Stimulated activated CD4-positive, alpha-beta T cell treated with anti-CD3 and anti-CD28 coated beads, Interleukin-1b, Interleukin-23, amount 100 ng/mL, for 48 hours (primary cell): Measurements from ENCODE around the gene CCDC60.

ENCODE experiments used
- DNase-seq: peaks from one replicate; pipeline ENCODE4 v3.0.0-alpha.2; 2020

Gene CCDC60

GRCh38 chr12:119456824-119457223 is 122.3 kb downstream of the CCDC60 start:
- DNase-seq, result no peak

GRCh38 chr12:119457271-119457670 is 122.7 kb downstream of the CCDC60 start:
- no peak for DNase-seq

DNA sequence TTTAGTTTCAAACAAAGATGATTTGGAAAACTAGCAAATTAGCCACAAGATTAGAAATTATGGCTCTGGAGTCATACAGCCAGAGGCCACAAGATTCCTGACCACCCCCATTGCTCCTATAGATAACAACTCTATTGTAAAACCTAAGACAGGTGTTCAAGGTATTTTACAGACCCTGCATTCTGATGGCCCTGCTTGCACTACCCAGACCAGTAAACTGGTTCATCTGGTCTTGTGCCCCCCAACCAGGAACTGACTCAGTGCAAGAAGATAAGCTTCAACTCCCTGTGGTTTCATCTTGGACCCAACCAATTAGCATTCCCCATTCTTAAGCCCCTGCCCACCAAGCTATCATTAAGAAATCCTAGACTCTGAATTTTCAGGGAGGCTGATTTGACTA is 125.0 kb downstream of the CCDC60 start:
- no peak for DNase-seq

- DNase-seq, result no peak
These were observed 126.3 kb downstream of the CCDC60 start for GRCh38 chr12:119460876-119461275.

DNA sequence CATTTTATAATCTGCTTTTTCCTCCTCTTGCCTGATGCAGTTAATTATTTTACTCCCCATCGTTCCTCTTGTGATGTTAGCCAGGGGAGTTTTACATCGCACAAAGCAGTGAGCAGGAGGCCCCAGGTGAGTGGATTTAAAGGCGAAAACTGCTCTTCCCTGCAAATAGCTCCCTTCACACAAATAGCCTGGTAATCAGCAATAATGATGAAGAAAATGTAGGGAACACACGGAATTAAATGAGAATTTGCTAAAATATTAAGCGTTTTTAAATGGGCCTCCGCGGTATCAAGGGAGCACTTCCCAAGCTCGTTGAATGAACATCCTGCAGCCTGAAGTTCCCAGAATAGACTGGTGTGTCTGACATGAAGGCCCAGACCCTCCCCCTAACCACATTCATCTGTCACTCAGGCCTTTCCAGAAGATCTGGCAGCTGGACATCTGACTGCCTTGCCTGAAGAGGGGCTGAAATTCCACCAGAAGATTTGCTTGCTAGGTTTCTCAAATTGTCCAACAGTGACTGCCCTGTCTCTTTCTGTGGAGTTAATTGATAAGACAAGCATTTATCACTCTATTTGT is 127.2 kb downstream of the CCDC60 start:
- DNase-seq, result no peak

DNA sequence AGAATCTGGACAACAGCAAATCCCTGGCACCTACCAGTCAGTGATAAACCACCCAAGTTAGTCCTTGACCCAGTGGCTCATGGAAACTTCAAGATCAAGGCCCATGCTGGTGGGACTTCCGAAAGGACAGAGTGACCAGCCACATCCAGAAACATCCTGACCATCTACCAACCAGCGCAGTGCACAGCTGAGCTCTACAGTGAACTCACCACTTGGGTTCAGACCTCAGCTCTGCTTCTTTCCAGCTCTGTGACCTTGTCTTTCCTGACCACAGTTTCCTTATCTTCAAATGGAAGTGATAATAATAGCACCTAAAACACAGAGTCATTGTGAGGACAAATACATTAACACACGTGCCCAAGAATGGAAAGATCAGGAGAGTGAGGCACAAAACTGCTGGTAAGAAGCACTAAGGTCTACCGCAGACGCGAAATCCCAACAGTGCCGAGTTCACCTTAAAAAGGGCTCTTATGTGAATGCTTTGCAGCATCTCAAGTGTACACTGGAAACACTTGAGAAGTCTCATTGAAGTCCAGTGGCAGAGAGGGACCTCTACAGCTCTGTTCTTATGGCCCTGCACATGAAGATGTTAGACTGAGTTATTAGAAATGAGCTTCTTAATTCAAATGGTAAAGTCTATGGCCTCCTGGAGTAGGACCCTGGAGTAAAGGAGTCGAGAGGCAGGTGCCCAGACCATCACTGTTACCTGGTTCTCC is 128.8 kb downstream of the CCDC60 start:
- DNase-seq, result no peak

GRCh38 chr12:119468296-119468695 is 133.8 kb downstream of the CCDC60 start:
- no peak for DNase-seq

DNA sequence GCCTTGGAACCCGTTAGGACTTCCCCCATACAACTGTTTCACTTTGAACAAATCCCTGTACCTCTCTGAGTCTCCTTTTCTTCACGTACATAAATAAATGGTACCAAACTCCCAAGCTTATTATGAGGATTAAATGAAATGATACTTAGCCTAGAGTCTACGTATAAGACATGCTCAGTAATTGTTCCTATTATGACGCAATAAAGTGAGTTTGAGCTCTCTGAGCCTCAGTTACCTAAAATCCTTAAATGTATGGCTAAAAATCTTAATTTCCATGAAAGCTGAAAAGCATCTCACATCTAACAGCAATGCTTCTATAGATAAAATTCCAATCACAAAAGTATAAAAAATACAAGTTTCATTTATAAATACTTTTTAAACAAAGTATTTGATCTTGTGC is 141.1 kb downstream of the CCDC60 start:
- no peak for DNase-seq

- no peak for DNase-seq
These were observed 142.4 kb downstream of the CCDC60 start for GRCh38 chr12:119476951-119477350.

GRCh38 chr12:119479121-119479561 is 144.6 kb downstream of the CCDC60 start:
- DNase-seq, result no peak

GRCh38 chr12:119480551-119480950 is 146.0 kb downstream of the CCDC60 start:
- no peak for DNase-seq

GRCh38 chr12:119486599-119487154 is 152.1 kb downstream of the CCDC60 start:
- DNase-seq, result no peak

DNA sequence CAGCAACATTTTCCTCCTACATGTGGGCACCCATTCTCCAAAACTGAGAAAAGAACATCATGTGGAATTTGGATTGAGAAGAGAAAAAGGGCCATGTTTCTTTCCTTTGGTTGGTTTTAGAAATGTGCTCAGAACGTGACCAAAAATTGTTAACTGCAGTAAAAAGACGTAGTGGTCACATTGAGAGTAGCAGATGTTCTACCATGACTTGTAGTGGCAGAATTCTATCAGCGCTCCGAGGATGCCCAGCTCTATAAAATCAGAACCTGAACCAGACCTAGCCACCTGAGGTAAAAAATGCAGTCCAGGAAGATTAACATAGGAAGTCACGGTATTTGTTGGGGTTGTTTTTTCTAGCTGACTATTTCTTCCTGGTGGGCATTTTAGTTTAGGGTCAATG is 157.3 kb downstream of the CCDC60 start:
- DNase-seq, result no peak

DNA sequence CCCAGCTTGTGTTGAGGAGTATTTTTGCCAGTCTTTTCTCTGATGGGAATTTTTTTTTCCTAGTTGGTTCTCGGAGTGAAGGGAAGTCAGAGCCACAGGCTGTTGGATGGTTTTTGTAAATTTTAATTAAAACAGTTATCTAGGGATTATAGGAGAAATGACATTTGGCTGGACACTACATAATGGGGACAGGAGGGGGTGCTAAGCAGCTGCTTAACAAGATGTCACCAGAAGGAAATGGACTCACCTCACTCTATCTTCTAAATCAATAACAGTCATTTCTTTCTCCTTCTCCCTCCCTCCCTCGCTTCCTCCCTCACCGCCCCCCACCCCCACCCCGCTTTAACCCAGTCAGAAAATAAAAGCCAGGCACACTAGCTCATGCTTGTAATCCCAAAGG is 165.7 kb downstream of the CCDC60 start:
- DNase-seq, result no peak

GRCh38 chr12:119501052-119501451 is 166.5 kb downstream of the CCDC60 start:
- no peak for DNase-seq

DNA sequence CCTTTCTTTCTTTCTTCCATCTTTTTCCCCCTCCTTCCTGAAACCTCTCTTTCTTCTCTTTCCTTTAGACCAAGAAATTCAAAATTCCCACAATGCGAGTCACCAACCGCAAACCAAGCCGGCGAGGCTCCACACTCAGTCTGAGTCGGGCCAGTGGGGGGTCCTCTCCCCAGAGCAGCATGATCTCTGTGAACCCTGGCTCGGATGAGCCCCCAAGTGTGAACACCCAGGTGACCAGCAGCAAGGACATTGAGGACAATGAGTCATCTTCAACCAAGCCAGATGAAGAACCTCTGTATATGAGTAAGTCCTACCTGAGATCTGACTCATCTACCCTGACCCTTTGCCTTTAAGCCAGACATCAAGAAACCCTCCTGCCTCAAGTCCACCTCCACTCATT is 170.5 kb downstream of the CCDC60 start:
- no peak for DNase-seq

DNA sequence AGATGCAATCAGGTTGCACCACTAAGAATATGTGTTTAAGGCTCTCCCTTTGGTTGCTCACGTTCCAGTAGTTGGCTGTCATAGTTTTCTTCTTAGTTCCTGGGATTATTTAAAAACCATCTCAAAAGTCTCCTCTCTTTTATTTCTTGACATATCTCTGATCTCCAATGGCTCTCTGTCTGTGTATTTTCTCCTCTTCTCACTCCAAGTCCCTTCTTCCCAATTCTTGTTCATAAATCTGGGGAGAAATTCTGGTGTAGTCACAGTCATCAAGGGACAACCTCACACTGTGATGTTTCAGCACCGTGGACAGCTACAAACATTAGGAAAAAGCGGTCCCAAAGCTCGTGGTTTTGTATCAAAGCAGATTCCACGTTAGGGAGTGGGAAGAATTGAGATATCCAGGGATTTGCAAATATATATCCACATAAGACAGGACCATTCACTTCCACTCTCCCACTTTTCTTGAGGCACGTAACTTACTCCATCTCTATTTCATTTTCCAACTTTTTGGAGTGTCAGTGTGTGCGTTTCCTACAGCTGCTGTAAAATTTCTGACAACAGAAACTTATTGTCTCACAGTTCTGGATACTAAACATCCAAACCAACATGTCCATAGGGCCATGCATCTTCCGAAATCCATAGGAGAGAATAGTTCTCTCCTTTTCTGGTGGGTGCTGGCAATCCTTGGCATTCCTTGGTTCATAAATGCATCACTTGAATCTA is 178.4 kb downstream of the CCDC60 start:
- no peak for DNase-seq

- DNase-seq, result no peak
These were observed 193.7 kb downstream of the CCDC60 start for GRCh38 chr12:119528241-119528640.

- DNase-seq, result no peak
These were observed 205.9 kb downstream of the CCDC60 start for GRCh38 chr12:119540476-119540875.

DNA sequence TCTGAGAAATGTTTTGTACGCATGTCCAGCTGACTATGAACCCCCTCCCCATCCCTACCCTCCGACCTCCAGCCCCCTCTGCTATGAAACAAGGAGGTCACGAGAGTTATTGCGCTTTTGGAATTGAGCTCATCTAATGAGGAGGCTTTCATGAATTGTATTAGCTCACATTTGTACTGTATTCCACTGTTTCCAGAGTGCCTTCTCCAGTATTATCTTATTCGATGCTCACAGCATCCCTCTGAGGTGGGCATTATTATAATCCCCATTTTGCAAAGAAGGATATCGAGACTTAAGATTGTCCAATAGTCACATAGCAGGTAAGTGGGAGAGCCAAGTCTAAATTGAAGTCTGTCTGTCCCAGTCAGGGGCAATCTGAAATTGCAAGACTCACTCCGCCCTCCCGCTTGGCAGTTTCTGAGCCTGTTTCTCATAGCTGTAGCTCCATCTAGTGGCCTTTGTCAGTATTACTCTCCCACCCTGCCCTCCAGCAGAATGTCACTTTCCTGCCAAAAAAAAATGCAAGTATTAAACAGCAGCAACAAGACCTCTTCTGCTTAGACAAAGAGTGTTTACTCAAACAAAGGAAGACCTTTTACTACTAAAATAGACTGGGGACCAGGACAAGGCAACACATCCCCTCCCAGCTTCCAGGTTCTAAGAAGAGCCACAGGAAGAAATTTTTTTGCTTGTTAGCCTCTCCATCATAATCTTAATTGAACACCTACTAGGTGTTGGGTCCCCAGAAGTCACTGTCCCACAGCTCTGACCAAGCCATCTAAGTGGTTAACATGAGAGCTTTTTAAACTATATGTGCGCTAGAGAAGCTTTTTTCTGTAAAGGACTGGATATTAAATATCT is 210.5 kb downstream of the CCDC60 start:
- DNase-seq, result peak; percentile 48

GRCh38 chr12:119546340-119546739 is 211.8 kb downstream of the CCDC60 start:
- no peak for DNase-seq

DNA sequence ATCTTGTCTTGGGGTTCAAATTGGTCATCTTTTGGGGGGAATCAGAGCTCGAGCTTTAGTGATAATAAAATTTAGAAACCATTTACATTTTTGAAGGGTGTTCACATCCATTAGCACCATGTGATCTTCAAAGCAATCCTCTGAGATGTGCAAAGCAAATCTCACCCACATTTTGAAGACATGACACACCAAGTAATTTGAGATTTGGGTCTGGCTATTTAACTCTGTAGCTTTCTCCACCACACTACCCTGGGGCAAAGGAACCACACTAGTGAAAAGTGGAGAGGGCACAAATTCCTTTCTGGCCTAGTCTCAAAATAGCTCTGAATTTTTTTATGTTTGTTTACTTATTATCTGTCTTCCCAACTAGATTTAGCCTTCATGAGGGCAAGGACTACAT is 212.5 kb downstream of the CCDC60 start:
- DNase-seq, result no peak

- no peak for DNase-seq
These were observed 222.3 kb downstream of the CCDC60 start for GRCh38 chr12:119556854-119557253.
